Spleen (tissue), 11 donors: ENCODE results near the gene SLC25A20. TPM values are rescaled to one million over a fixed set of nuclear protein-coding genes. Genes with fewer than 3 reads are reported as not detected.

Experiments
- DNase-seq: peaks from one replicate; pipeline ENCODE4 v3.0.0-alpha.2; 2020
- H3K27ac ChIP-seq, 8 donors: fragments of 200-600 bp; sonication (generic) in 7 of 8; 1 replicate in 4 of 8; 2 replicates in 4 of 8; pipeline versions ENCODE4 v1.5.0 to v1.8.0; 2016 to 2021; ENCODE audit warnings: inconsistent platforms in 4 of 8, mild to moderate bottlenecking in 4 of 8, moderate library complexity in 1 of 8
- H3K27me3 ChIP-seq, 7 donors: fragments of 200-600 bp; sonication (generic) in 6 of 7; replicated peaks in 1 of 7; 1 replicate in 4 of 7; 2 replicates in 3 of 7; pipeline versions ENCODE4 v1.5.0 to v1.8.0; 2016 to 2021; ENCODE audit warnings: inconsistent platforms in 3 of 7, mild to moderate bottlenecking in 1 of 7
- H3K36me3 ChIP-seq, 6 donors: fragments of 200-600 bp; sonication (generic) in 5 of 6; 1 replicate in 4 of 6; 2 replicates in 2 of 6; pipeline versions ENCODE4 v1.5.0 to v1.8.0; 2016 to 2021; ENCODE audit warnings: inconsistent platforms in 2 of 6
- H3K4me1 ChIP-seq, 6 donors: fragments of 200-600 bp; sonication (generic) in 5 of 6; 1 replicate in 3 of 6; 2 replicates in 3 of 6; pipeline versions ENCODE4 v1.5.0 to v1.8.0; 2016 to 2021; ENCODE audit warnings: inconsistent platforms in 3 of 6
- H3K4me3 ChIP-seq, 8 donors: fragments of 200-600 bp; sonication (generic) in 7 of 8; 1 replicate in 4 of 8; 2 replicates in 4 of 8; pipeline versions ENCODE4 v1.5.0 to v1.8.0; 2016 to 2021; ENCODE audit warnings: inconsistent platforms in 4 of 8, mild to moderate bottlenecking in 4 of 8, moderate library complexity in 2 of 8
- H3K9me3 ChIP-seq, 8 donors: fragments of 200-600 bp; sonication (generic) in 7 of 8; 1 replicate in 4 of 8; 2 replicates in 4 of 8; pipeline versions ENCODE4 v1.5.0 to v1.8.0; 2016 to 2021; ENCODE audit warnings: inconsistent platforms in 4 of 8
- CTCF ChIP-seq, 11 experiments: fragments of 200-600 bp in 7 of 11; fragments of 450-650 bp in 4 of 11; sonication (generic) in 4 of 11; IDR thresholded peaks in 8 of 11; conservative IDR thresholded peaks in 3 of 11; 1 replicate in 7 of 11; 2 replicates in 4 of 11; pipeline versions ENCODE4 v1.4.0 to v1.8.0; 2016 to 2021; ENCODE audit warnings: antibody characterized with exemption in 11 of 11, inconsistent platforms in 4 of 11, mild to moderate bottlenecking in 1 of 11
- POLR2A ChIP-seq, 3 donors: fragments of 450-650 bp; IDR thresholded peaks; one replicate each; pipeline ENCODE4 v1.5.1; 2017; ENCODE audit warnings: antibody characterized with exemption in 3 of 3, mild to moderate bottlenecking in 1 of 3
- POLR2AphosphoS5 ChIP-seq, 3 donors: sonication (generic); formaldehyde crosslinking; IDR thresholded peaks; one replicate each; pipeline ENCODE4 v1.5.1; 2017; ENCODE audit warnings: antibody characterized with exemption in 3 of 3
- WGBS, 5 donors: extraction: QIAGEN DNeasy Blood & Tissue Kit in 3 of 5; methylation state at CpG; one replicate each; pipeline versions ENCODE4 v1.1.5 to v1.1.7; 2013 to 2018; 5-methylcytosine and 5-hydroxymethylcytosine counted together
- intact Hi-C: fragments of 100-400 bp; cut with DNase I; formaldehyde crosslinking; loops from one replicate; pipeline ENCODE4 v1.15.0; 2023; ENCODE audit warnings: low total_unique reads
- polyA plus RNA-seq, 3 donors: library from polyadenylated mRNA; stranded (reverse); fragments of 200-250 nt; gene quantifications; one replicate each; pipeline ENCODE4 v1.2.1, GENCODE V29; 2013
- total RNA-seq, 7 donors: library from RNA; depleted of rRNA in 3 of 7; stranded (reverse); fragments of >200 nt in 3 of 7; fragmentation: NEBNext Ultra II Directional in 4 of 7; extraction: Animal tissue kit (Norgen Biotek cat#: 25700) in 4 of 7; gene quantifications; one replicate each; pipeline versions ENCODE4 v1.1.0 to v1.2.1, GENCODE V29; 2016 to 2021
- donor health status: healthy with polysubstance abuse.
- donor health status: DM: no; HTN: no; CAD: no; lungs with moderate emphysema.
- donor health status: DM: no; HTN: no; CAD: no.
- donor health status: Bipolar disorder and iron deficiency.
- donor health status: healthy.
- donor health status: DM: no; HTN: no; CAD: no.
- donor health status: DM: yes; HTN: yes; CAD: no.

The SLC25A20 gene
- total and polyA plus RNA-seq, 10 donors = 13.0 to 51.2 (median 24.4) TPM

GRCh38 chr3:48879994-48880377 is 18.7 kb downstream of the SLC25A20 start:
- Histone ChIP-seq H3K9me3 (no peaks in the 10 kb centered on the region), H3K36me3 (peaks cover 0 to 100% (median 33%) of the 10 kb centered on the region in 6 donors), H3K4me1 (peaks cover 0 to 5% (median 0%) of the 10 kb centered on the region in 6 donors), H3K27ac (no peak overlapping the region), H3K4me3 (no peak overlapping the region), H3K27me3 (no peaks in the 10 kb centered on the region)
- no peak for DNase-seq
- TF ChIP-seq CTCF (IDR thresholded peaks at IDR 0.05 in 8 of 11, conservative IDR thresholded peaks at IDR 0.05 in 3 of 11) (no peak), POLR2AphosphoS5 (IDR thresholded peaks at IDR 0.05) (no peak), POLR2A (IDR thresholded peaks at IDR 0.05) (no peak)
- intact Hi-C loops = no loop called here
- 91 to 94% (median 94%) methylated on average over 6 of the region's 6 CpGs for WGBS, 5 donors

DNA sequence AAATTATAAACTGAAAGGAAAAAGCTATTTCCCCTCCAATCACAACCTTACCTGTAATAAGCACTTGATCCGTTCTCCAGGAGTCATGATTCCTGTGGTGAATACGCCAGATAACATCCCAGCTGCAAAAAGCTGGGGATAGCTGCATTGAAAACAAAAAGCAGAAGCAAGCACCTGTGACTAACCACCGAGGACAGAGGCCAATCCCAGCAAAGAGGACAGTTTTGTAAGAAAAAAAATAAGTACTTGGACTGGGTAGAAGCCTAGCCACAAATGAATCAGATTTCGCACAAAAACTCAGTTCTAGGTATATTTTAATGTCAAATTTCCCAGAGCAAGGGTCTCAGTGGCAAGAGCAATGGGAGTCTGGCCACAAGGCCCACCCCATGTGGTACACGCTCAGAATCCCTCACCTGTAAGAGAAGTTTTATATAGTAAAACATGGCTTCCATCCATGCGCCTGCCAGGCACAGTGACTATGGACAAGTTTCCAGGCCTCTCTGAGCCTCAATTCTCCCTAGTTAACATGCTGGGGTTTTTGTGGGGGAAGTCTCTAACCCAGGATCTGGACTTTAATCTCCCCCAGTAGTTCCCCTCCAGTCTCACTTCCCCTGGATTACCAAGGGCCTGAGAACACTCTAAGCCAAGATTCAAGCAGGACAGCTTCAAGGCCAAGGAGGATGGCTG is 19.2 kb downstream of the SLC25A20 start:
- Histone ChIP-seq H3K27ac (no peak overlapping the region), H3K4me3 (no peak overlapping the region), H3K36me3 (peaks cover 0 to 100% (median 31%) of the 10 kb centered on the region in 6 donors), H3K9me3 (no peaks in the 10 kb centered on the region), H3K27me3 (no peaks in the 10 kb centered on the region), H3K4me1 (peaks cover 0 to 5% (median 0%) of the 10 kb centered on the region in 6 donors)
- 73 to 87% (median 80%) methylated on average over 6 of the region's 6 CpGs for WGBS, 5 donors
- no peak for DNase-seq
- TF ChIP-seq CTCF (IDR thresholded peaks at IDR 0.05 in 8 of 11, conservative IDR thresholded peaks at IDR 0.05 in 3 of 11) = no peak
- TF ChIP-seq POLR2A (IDR thresholded peaks at IDR 0.05) = no peak
- TF ChIP-seq POLR2AphosphoS5 (IDR thresholded peaks at IDR 0.05) = no peak
- intact Hi-C loops = no loop called here

GRCh38 chr3:48877671-48878070 is 21.0 kb downstream of the SLC25A20 start:
- intact Hi-C loops = no loop called here
- WGBS, 5 donors = 87 to 90% (median 89%) methylated on average over 8 of the region's 8 CpGs

More at GRCh38 chr3:48877671-48878070, 21.0 kb downstream of the SLC25A20 start:
- Histone ChIP-seq H3K4me1 (peaks cover 0 to 5% (median 0%) of the 10 kb centered on the region in 6 donors), H3K4me3 (no peak overlapping the region), H3K9me3 (no peaks in the 10 kb centered on the region), H3K36me3 (peaks cover 0 to 100% (median 18%) of the 10 kb centered on the region in 6 donors), H3K27me3 (no peaks in the 10 kb centered on the region), H3K27ac (no peak overlapping the region)
- TF ChIP-seq CTCF (IDR thresholded peaks at IDR 0.05 in 8 of 11, conservative IDR thresholded peaks at IDR 0.05 in 3 of 11) (no peak), POLR2A (IDR thresholded peaks at IDR 0.05) (no peak), POLR2AphosphoS5 (IDR thresholded peaks at IDR 0.05) (no peak)
- DNase-seq = no peak
